Small intestine (tissue), 7 donors: ENCODE data around the gene SLC1A5. TPM values are rescaled to one million over a fixed set of nuclear protein-coding genes. Genes with fewer than 3 reads are reported as not detected.
"Not testable (repeated sequence)": the region's sequence is repeated elsewhere in the genome, so short reads cannot be mapped to it uniquely, and the experiment has no call there.

Source experiments
- DNase-seq, 2 donors: peaks; one replicate each; pipeline versions ENCODE4 v3.0.0 to v3.0.0-alpha.2; 2013
- FAIRE-seq: peaks from 2 replicates; lab custom pipeline; 2012; peaks lifted over from hg19 to GRCh38; lab: Jason Lieb, UNC
- H3K27ac ChIP-seq, 3 donors: one replicate each; pipeline ENCODE4 v1.5.1; 2013; ENCODE audit warnings: low read length in 2 of 3, mild to moderate bottlenecking in 2 of 3, control low read depth in 1 of 3, inconsistent platforms in 1 of 3, low read depth in 1 of 3, moderate library complexity in 1 of 3
- H3K27me3 ChIP-seq, 3 donors: one replicate each; pipeline ENCODE4 v1.6.1; 2013; ENCODE audit warnings: low read length in 3 of 3, inconsistent platforms in 1 of 3; ENCODE audit not compliant: control insufficient read depth in 3 of 3, insufficient read depth in 3 of 3
- H3K36me3 ChIP-seq, 3 donors: one replicate each; pipeline ENCODE4 v1.6.1; 2013; ENCODE audit warnings: low read length in 3 of 3, inconsistent platforms in 1 of 3, low read depth in 1 of 3, mild to moderate bottlenecking in 1 of 3, moderate library complexity in 1 of 3; ENCODE audit not compliant: control insufficient read depth in 3 of 3, insufficient read depth in 2 of 3
- H3K4me1 ChIP-seq, 3 donors: one replicate each; pipeline ENCODE4 v1.6.1; 2013; ENCODE audit warnings: low read length in 2 of 3, inconsistent platforms in 1 of 3, low read depth in 1 of 3, mild to moderate bottlenecking in 1 of 3, moderate library complexity in 1 of 3; ENCODE audit not compliant: control insufficient read depth in 3 of 3, insufficient read depth in 2 of 3
- H3K4me3 ChIP-seq, 3 donors: one replicate each; pipeline ENCODE4 v1.5.1; 2013; ENCODE audit warnings: low read length in 3 of 3, control low read depth in 1 of 3, inconsistent platforms in 1 of 3, low read depth in 1 of 3, mild to moderate bottlenecking in 1 of 3, moderate library complexity in 1 of 3
- H3K9me3 ChIP-seq, 2 donors: one replicate each; pipeline ENCODE4 v1.6.1; 2013; ENCODE audit warnings: low read depth in 1 of 2, low read length in 1 of 2; ENCODE audit not compliant: control insufficient read depth in 2 of 2, insufficient read depth in 1 of 2
- WGBS, 3 donors: extraction: QIAGEN DNeasy Blood & Tissue Kit; methylation state at CpG; one replicate each; pipeline ENCODE4 v1.1.7; 2013; 5-methylcytosine and 5-hydroxymethylcytosine counted together
- polyA plus RNA-seq, 4 donors: library from polyadenylated mRNA; stranded (reverse) in 3 of 4; unstranded in 1 of 4; fragments of 200-250 nt in 3 of 4; fragments of 120-200 nt in 1 of 4; gene quantifications; one replicate each; pipeline versions ENCODE4 v1.2.1 to v1.2.3, GENCODE V29; 2013
- donor health status: healthy with polysubstance abuse.
- donor health status: control.
- donor health status: control.
- donor health status: Bipolar disorder and iron deficiency.
- donor health status: healthy.

SLC1A5 gene
- polyA plus RNA-seq, 4 donors: 1.6 to 159 (median 68.0) TPM

GRCh38 chr19:46773018-46773399, 15.4 kb downstream of the SLC1A5 start:
- no peaks in the 10 kb centered on the region for H3K9me3 ChIP-seq
- H3K27ac ChIP-seq: no peak overlapping the region
- peaks cover 0 to 15% (median 0%) of the 10 kb centered on the region in 3 donors for H3K4me1 ChIP-seq
- no peak overlapping the region for H3K4me3 ChIP-seq
- 72 to 79% (median 78%) methylated on average over 7 of the region's 7 CpGs for WGBS, 3 donors
- FAIRE-seq (no peak), DNase-seq (no peak)
- H3K36me3 ChIP-seq: peaks cover 0 to 45% (median 18%) of the 10 kb centered on the region in 3 donors
- H3K27me3 ChIP-seq: no peaks in the 10 kb centered on the region

GRCh38 chr19:46772170-46773017, 16.0 kb downstream of the SLC1A5 start:
- Histone ChIP-seq H3K27me3 (no peaks in the 10 kb centered on the region), H3K27ac (no peak overlapping the region), H3K4me1 (peaks cover 0 to 16% (median 0%) of the 10 kb centered on the region in 3 donors), H3K36me3 (peaks cover 0 to 40% (median 18%) of the 10 kb centered on the region in 3 donors), H3K9me3 (no peaks in the 10 kb centered on the region), H3K4me3 (no peak overlapping the region)
- peak in 1 of 2 donors; percentile 19 for DNase-seq
- WGBS, 3 donors: 49 to 67% (median 62%) methylated on average over 11 to 12 of the region's 12 CpGs
- FAIRE-seq: no peak

- not testable (repeated sequence) for H3K36me3 ChIP-seq, H3K4me3 ChIP-seq, H3K9me3 ChIP-seq, FAIRE-seq, H3K27me3 ChIP-seq
- DNase-seq: peak in 1 of 2 donors; percentile 55
- Histone ChIP-seq H3K27ac (peak overlapping the region in 1 of 3 donors; percentile 64), H3K4me1 (peaks cover 0 to 25% (median 0%) of the 10 kb centered on the region in 3 donors)
- 18 to 42% (median 23%) methylated on average over 3 to 4 of the region's 4 CpGs for WGBS, 3 donors
These were observed 19.6 kb downstream of the SLC1A5 start for GRCh38 chr19:46768746-46769145.

GRCh38 chr19:46766569-46767317, 21.7 kb downstream of the SLC1A5 start:
- Histone ChIP-seq H3K4me3 (no peak overlapping the region), H3K4me1 (peaks cover 0 to 31% (median 0%) of the 10 kb centered on the region in 3 donors), H3K9me3 (no peaks in the 10 kb centered on the region), H3K27me3 (no peaks in the 10 kb centered on the region), H3K36me3 (peaks cover 0 to 2% (median 0%) of the 10 kb centered on the region in 3 donors), H3K27ac (no peak overlapping the region)
- FAIRE-seq (no peak), DNase-seq (peak; percentile 36 to 57)
- 53 to 65% (median 59%) methylated on average over 18 of the region's 18 CpGs for WGBS, 3 donors

GRCh38 chr19:46764817-46765291, 23.5 kb downstream of the SLC1A5 start:
- 18 to 53% (median 41%) methylated on average over 11 of the region's 11 CpGs for WGBS, 3 donors
- H3K27ac ChIP-seq: peak overlapping the region in 2 of 3 donors; percentile 27 to 60
- peaks cover 0 to 31% (median 0%) of the 10 kb centered on the region in 3 donors for H3K4me1 ChIP-seq
- no peaks in the 10 kb centered on the region for H3K9me3 ChIP-seq
- no peaks in the 10 kb centered on the region for H3K27me3 ChIP-seq
- DNase-seq (peak; percentile 76 to 83), FAIRE-seq (no peak)
- no peaks in the 10 kb centered on the region for H3K36me3 ChIP-seq
- H3K4me3 ChIP-seq: no peak overlapping the region

GRCh38 chr19:46762245-46762890, 26.0 kb downstream of the SLC1A5 start:
- Histone ChIP-seq H3K9me3 (no peaks in the 10 kb centered on the region), H3K36me3 (peaks cover 0 to 13% (median 0%) of the 10 kb centered on the region in 3 donors), H3K27me3 (no peaks in the 10 kb centered on the region), H3K4me3 (no peak overlapping the region), H3K27ac (no peak overlapping the region), H3K4me1 (peaks cover 0 to 15% (median 0%) of the 10 kb centered on the region in 3 donors)
- FAIRE-seq (no peak), DNase-seq (peak in 1 of 2 donors; percentile 41)
- 53 to 73% (median 68%) methylated on average over 6 of the region's 6 CpGs for WGBS, 3 donors

GRCh38 chr19:46761418-46761831, 27.0 kb downstream of the SLC1A5 start:
- WGBS, 3 donors: 39 to 42% (median 40%) methylated on average over 5 of the region's 5 CpGs
- peaks cover 0 to 22% (median 0%) of the 10 kb centered on the region in 3 donors for H3K36me3 ChIP-seq
- H3K4me3 ChIP-seq: no peak overlapping the region
- H3K4me1 ChIP-seq: peaks cover 0 to 15% (median 0%) of the 10 kb centered on the region in 3 donors
- no peak for DNase-seq
- H3K27me3 ChIP-seq: no peaks in the 10 kb centered on the region
- no peak for FAIRE-seq
- H3K9me3 ChIP-seq: no peaks in the 10 kb centered on the region
- H3K27ac ChIP-seq: no peak overlapping the region

GRCh38 chr19:46760897-46761296, 27.5 kb downstream of the SLC1A5 start:
- not testable (repeated sequence) for H3K27ac ChIP-seq, FAIRE-seq
- WGBS, 3 donors: 70 to 82% (median 71%) methylated on average over 3 to 4 of the region's 4 CpGs

More at GRCh38 chr19:46760897-46761296, 27.5 kb downstream of the SLC1A5 start:
- H3K4me1 ChIP-seq: peaks cover 0 to 15% (median 0%) of the 10 kb centered on the region in 3 donors
- not testable (repeated sequence) for H3K9me3 ChIP-seq, DNase-seq, H3K27me3 ChIP-seq, H3K4me3 ChIP-seq
- peaks cover 0 to 23% (median 0%) of the 10 kb centered on the region in 3 donors for H3K36me3 ChIP-seq
